ENCODE data around the gene HTR1A.

- no peak for TF ChIP-seq POLR2A (IDR thresholded peaks at IDR 0.05; ENCODE audit: low read length)
- TF ChIP-seq GATA1 (IDR thresholded peaks at IDR 0.05; ENCODE audit: low read depth, low read length), result no peak
These were observed 24.8 kb upstream of the HTR1A start for GRCh38 chr5:63987053-63987452.

All from erythroblast (primary cell).